Erythroblast (primary cell): Measurements from ENCODE around the gene IGFALS.

Experiments used
- GATA1 ChIP-seq: IDR thresholded peaks from 2 replicates; pipeline ENCODE4 v1.6.1; 2011; ENCODE audit warnings: low read depth, mild to moderate bottlenecking, control low read depth, low read length, moderate library complexity
- POLR2A ChIP-seq: IDR thresholded peaks from 2 replicates; pipeline ENCODE4 v1.6.1; 2011; ENCODE audit warnings: mild to moderate bottlenecking, low read length

DNA sequence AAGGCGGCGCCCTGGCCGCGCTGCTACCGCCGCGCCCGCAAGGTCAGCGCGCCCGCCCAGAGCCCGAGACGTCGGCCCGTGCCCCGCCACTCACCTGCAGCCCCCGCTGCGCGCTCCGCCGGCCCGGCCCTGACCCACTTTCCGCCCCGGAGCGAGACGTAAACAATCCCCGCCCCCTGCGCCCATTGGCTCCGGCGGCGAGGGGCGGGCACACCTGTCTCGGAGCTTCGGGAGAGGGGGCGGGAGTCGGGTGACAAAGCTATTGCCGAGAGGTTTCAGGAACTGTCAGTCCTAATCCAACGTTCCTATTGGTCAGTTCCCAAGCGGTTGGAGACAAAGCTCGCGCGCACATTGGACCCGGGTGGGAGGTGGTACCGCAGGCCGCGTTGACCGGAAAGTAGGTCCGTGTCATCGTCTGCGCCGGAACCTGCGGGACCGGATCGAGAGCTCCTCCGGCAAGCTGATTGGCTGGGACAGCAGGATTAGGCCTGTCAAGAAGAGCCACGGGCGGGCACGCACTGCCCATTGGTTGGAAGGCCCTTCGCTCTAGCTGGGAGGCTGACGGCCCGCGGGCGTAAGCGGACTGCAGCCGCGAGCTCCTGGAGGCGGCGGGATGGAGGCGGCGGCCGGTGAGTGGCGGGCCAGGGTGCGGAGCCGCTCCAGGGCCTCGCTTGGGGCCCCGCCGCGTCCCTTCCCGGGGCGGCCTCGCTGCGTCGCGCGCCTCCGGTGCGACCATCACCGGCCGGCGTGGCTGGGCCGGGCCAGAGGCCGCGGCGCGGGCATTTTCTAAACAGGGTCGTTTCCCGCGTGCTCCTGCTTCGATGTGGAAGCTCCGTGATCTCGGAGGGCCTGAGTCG, 10.9 kb downstream of the IGFALS start, which contains the start of the genes NUBP2 and SPSB3:
- TF ChIP-seq POLR2A (peak; percentile 70), GATA1 (no peak)
